ENCODE data around the gene IGSF23. TPM values are rescaled to one million over a fixed set of nuclear protein-coding genes. Genes with fewer than 3 reads are reported as not detected.

The IGSF23 gene
- total RNA-seq, 2 donors from 2014 or later: not detected

Other genes starting within 250 kb of the IGSF23 start
- gene ZNF285, start 212.0 kb upstream of the IGSF23 start, total RNA-seq: 1 to 10 TPM in 1 of 2 donors, not detected in 1; 1.9 TPM
- gene ZNF229, start 165.1 kb upstream of the IGSF23 start, total RNA-seq: under 1 TPM; 0.05 to 0.09 TPM
- 10 to 100 TPM in 1 of 2 donors, 1 to 10 TPM in 1; 9.9 to 10.9 TPM for gene ZNF180, start 113.0 kb upstream of the IGSF23 start, total RNA-seq
- gene CEACAM20, start 83.9 kb upstream of the IGSF23 start, total RNA-seq: not detected
- gene PVR, start 30.3 kb downstream of the IGSF23 start, total RNA-seq: 10 to 100 TPM in 1 of 2 donors, 1 to 10 TPM in 1; 8.6 to 10.6 TPM
- 1 to 10 TPM; 1.1 to 1.6 TPM for gene CEACAM19, start 57.9 kb downstream of the IGSF23 start, total RNA-seq
- not detected for gene CEACAM16, start 85.6 kb downstream of the IGSF23 start, total RNA-seq
- 10 to 100 TPM; 79.0 to 86.3 TPM for gene BCL3, start 135.1 kb downstream of the IGSF23 start, total RNA-seq
- not detected for gene CBLC, start 164.3 kb downstream of the IGSF23 start, total RNA-seq
- not detected for gene BCAM, start 195.5 kb downstream of the IGSF23 start, total RNA-seq
- gene NECTIN2, start 232.7 kb downstream of the IGSF23 start, total RNA-seq: under 1 TPM; 0.45 to 0.64 TPM

Data from activated T-helper 17 cell treated with anti-CD3 and anti-CD28 coated beads, Interleukin-2, amount 50 U/mL, for 72 hours (primary cell).